Measurements from ENCODE around the gene TBX1.

- TF ChIP-seq CTCF (IDR thresholded peaks at IDR 0.05), result no peak
- TF ChIP-seq POLR2A (IDR thresholded peaks at IDR 0.05), result no peak
Observed at GRCh38 chr22:19760058-19760950, at the start of gene TBX1.

Measured in uterus (tissue), 2 donors.